Measurements from ENCODE around the gene MAB21L4.

Gene MAB21L4

GRCh38 chr2:240873098-240873788, 22.7 kb downstream of the MAB21L4 start:
- no peak overlapping the region for H3K27ac Mint-ChIP-seq
- H3K9me3 Mint-ChIP-seq, result no peaks in the 10 kb centered on the region
- no peaks in the 10 kb centered on the region for H3K36me3 Mint-ChIP-seq (ENCODE audit: low read depth)
- no peak overlapping the region for H3K4me3 Mint-ChIP-seq
- no peaks in the 10 kb centered on the region for H3K27me3 Mint-ChIP-seq
- H3K4me1 Mint-ChIP-seq (ENCODE audit: low read depth), result no peaks in the 10 kb centered on the region

GRCh38 chr2:240872317-240873097, 23.4 kb downstream of the MAB21L4 start:
- no peaks in the 10 kb centered on the region for H3K4me1 Mint-ChIP-seq (ENCODE audit: low read depth)
- no peaks in the 10 kb centered on the region for H3K36me3 Mint-ChIP-seq (ENCODE audit: low read depth)
- H3K9me3 Mint-ChIP-seq, result no peaks in the 10 kb centered on the region
- H3K27ac Mint-ChIP-seq, result no peak overlapping the region
- no peaks in the 10 kb centered on the region for H3K27me3 Mint-ChIP-seq
- no peak overlapping the region for H3K4me3 Mint-ChIP-seq

GRCh38 chr2:240871071-240871958, 24.6 kb downstream of the MAB21L4 start:
- Mint-ChIP-seq H3K9me3 (no peaks in the 10 kb centered on the region), H3K4me1 (ENCODE audit: low read depth) (no peaks in the 10 kb centered on the region), H3K27ac (no peak overlapping the region), H3K36me3 (ENCODE audit: low read depth) (no peaks in the 10 kb centered on the region), H3K27me3 (peaks cover under 1% of the 10 kb centered on the region), H3K4me3 (no peak overlapping the region)

- Mint-ChIP-seq H3K4me3 (no peak overlapping the region), H3K9me3 (no peaks in the 10 kb centered on the region), H3K27ac (no peak overlapping the region), H3K27me3 (peaks cover 4% of the 10 kb centered on the region), H3K4me1 (ENCODE audit: low read depth) (no peaks in the 10 kb centered on the region), H3K36me3 (ENCODE audit: low read depth) (no peaks in the 10 kb centered on the region)
These were observed 25.7 kb downstream of the MAB21L4 start for GRCh38 chr2:240869956-240870875.

GRCh38 chr2:240869109-240869955, 26.6 kb downstream of the MAB21L4 start:
- H3K27ac Mint-ChIP-seq, result no peak overlapping the region
- no peaks in the 10 kb centered on the region for H3K9me3 Mint-ChIP-seq
- no peaks in the 10 kb centered on the region for H3K4me1 Mint-ChIP-seq (ENCODE audit: low read depth)
- no peak overlapping the region for H3K4me3 Mint-ChIP-seq
- H3K27me3 Mint-ChIP-seq, result peaks cover 4% of the 10 kb centered on the region
- H3K36me3 Mint-ChIP-seq (ENCODE audit: low read depth), result no peaks in the 10 kb centered on the region

- Mint-ChIP-seq H3K27me3 (peaks cover 4% of the 10 kb centered on the region), H3K27ac (no peak within 1 kb of the TSS), H3K4me1 (ENCODE audit: low read depth) (no peaks in the 10 kb centered on the region), H3K9me3 (no peaks in the 10 kb centered on the region), H3K4me3 (no peak within 1 kb of the TSS), H3K36me3 (ENCODE audit: low read depth) (no peaks in the 10 kb centered on the region)
These were observed 27.5 kb downstream of the MAB21L4 start, which contains the start of gene AGXT for GRCh38 chr2:240868286-240869108. Gene AGXT (plus strand): TSS chr2:240868824. CDS start chr2:240868866, 42 bp downstream.

GRCh38 chr2:240865391-240865790, 30.6 kb downstream of the MAB21L4 start:
- H3K4me1 Mint-ChIP-seq (ENCODE audit: low read depth), result no peaks in the 10 kb centered on the region
- peaks cover 4% of the 10 kb centered on the region for H3K27me3 Mint-ChIP-seq
- H3K4me3 Mint-ChIP-seq, result no peak overlapping the region
- H3K36me3 Mint-ChIP-seq (ENCODE audit: low read depth), result no peaks in the 10 kb centered on the region
- no peak overlapping the region for H3K27ac Mint-ChIP-seq
- H3K9me3 Mint-ChIP-seq, result no peaks in the 10 kb centered on the region

- peaks cover 4% of the 10 kb centered on the region for H3K27me3 Mint-ChIP-seq
- H3K4me3 Mint-ChIP-seq, result no peak overlapping the region
These were observed 31.5 kb downstream of the MAB21L4 start for GRCh38 chr2:240864475-240864874.

GRCh38 chr2:240861547-240861946, 34.4 kb downstream of the MAB21L4 start:
- Mint-ChIP-seq H3K4me1 (ENCODE audit: low read depth) (no peaks in the 10 kb centered on the region), H3K9me3 (no peaks in the 10 kb centered on the region), H3K27me3 (peaks cover 7% of the 10 kb centered on the region), H3K36me3 (ENCODE audit: low read depth) (no peaks in the 10 kb centered on the region), H3K27ac (no peak overlapping the region), H3K4me3 (no peak overlapping the region)

More at GRCh38 chr2:240864475-240864874, 31.5 kb downstream of the MAB21L4 start:
- Mint-ChIP-seq H3K4me1 (ENCODE audit: low read depth) (no peaks in the 10 kb centered on the region), H3K9me3 (no peaks in the 10 kb centered on the region), H3K27ac (no peak overlapping the region), H3K36me3 (ENCODE audit: low read depth) (no peaks in the 10 kb centered on the region)

GRCh38 chr2:240858871-240859270, 37.1 kb downstream of the MAB21L4 start:
- no peaks in the 10 kb centered on the region for H3K36me3 Mint-ChIP-seq (ENCODE audit: low read depth)
- no peak overlapping the region for H3K4me3 Mint-ChIP-seq
- H3K4me1 Mint-ChIP-seq (ENCODE audit: low read depth), result no peaks in the 10 kb centered on the region
- H3K27ac Mint-ChIP-seq, result no peak overlapping the region
- H3K27me3 Mint-ChIP-seq, result peaks cover 3% of the 10 kb centered on the region
- peaks cover 8% of the 10 kb centered on the region for H3K9me3 Mint-ChIP-seq

GRCh38 chr2:240858321-240858720, 37.6 kb downstream of the MAB21L4 start:
- Mint-ChIP-seq H3K36me3 (ENCODE audit: low read depth) (no peaks in the 10 kb centered on the region), H3K27ac (no peak overlapping the region), H3K4me3 (no peak overlapping the region), H3K27me3 (peaks cover 3% of the 10 kb centered on the region), H3K4me1 (ENCODE audit: low read depth) (no peaks in the 10 kb centered on the region), H3K9me3 (peaks cover 8% of the 10 kb centered on the region)

- Mint-ChIP-seq H3K4me3 (no peak overlapping the region), H3K27ac (no peak overlapping the region)
These were observed 38.6 kb downstream of the MAB21L4 start for GRCh38 chr2:240857039-240858008.

More at GRCh38 chr2:240857039-240858008, 38.6 kb downstream of the MAB21L4 start:
- no peaks in the 10 kb centered on the region for H3K4me1 Mint-ChIP-seq (ENCODE audit: low read depth)
- H3K9me3 Mint-ChIP-seq, result peaks cover 8% of the 10 kb centered on the region
- no peaks in the 10 kb centered on the region for H3K36me3 Mint-ChIP-seq (ENCODE audit: low read depth)
- H3K27me3 Mint-ChIP-seq, result peaks cover 3% of the 10 kb centered on the region

All from stimulated activated naive CD8-positive, alpha-beta T cell treated with anti-CD3 and anti-CD28 coated beads, Interleukin-15, Interleukin-2, amounts not matched to agents 100 ng/mL and 50 ng/mL, for 24 hours (primary cell).